Right lobe of liver (tissue), 6 donors: Measurements from ENCODE around the gene NYNRIN. TPM values are rescaled to one million over a fixed set of nuclear protein-coding genes. Genes with fewer than 3 reads are reported as not detected.

Experiments used
- ATAC-seq, 4 donors: fragments of 200-7000 bp; cut with Tn5 transposase; one replicate each; pipeline ENCODE4 v1.9.1; 2020; ENCODE audit warnings: mild to moderate bottlenecking in 4 of 4, moderate library complexity in 4 of 4
- DNase-seq, 3 donors: peaks; one replicate each; pipeline ENCODE4 v3.0.0-alpha.2; 2020
- H3K27ac ChIP-seq, 3 donors: fragments of 200-600 bp; one replicate each; pipeline ENCODE4 v1.8.0; 2022
- H3K27me3 ChIP-seq, 2 donors: fragments of 200-600 bp; one replicate each; pipeline ENCODE4 v1.8.0; 2022
- H3K36me3 ChIP-seq, 4 donors: fragments of 200-600 bp; sonication (generic) in 1 of 4; one replicate each; pipeline versions ENCODE4 v1.5.1 to v1.8.0; 2017 to 2022; ENCODE audit warnings: control low read depth in 1 of 4
- H3K4me1 ChIP-seq, 4 donors: fragments of 200-600 bp; sonication (generic) in 1 of 4; one replicate each; pipeline versions ENCODE4 v1.5.1 to v1.8.0; 2017 to 2022; ENCODE audit warnings: control low read depth in 1 of 4
- H3K4me3 ChIP-seq, 3 donors: fragments of 200-600 bp; one replicate each; pipeline ENCODE4 v1.8.0; 2022
- H3K9me3 ChIP-seq, 4 donors: fragments of 200-600 bp; sonication (generic) in 1 of 4; one replicate each; pipeline versions ENCODE4 v1.5.1 to v1.8.0; 2017 to 2022; ENCODE audit warnings: control low read depth in 1 of 4
- POLR2A ChIP-seq: fragments of 450-650 bp; IDR thresholded peaks from one replicate; pipeline ENCODE4 v1.6.1; 2017; ENCODE audit warnings: antibody characterized with exemption, mild to moderate bottlenecking
- WGBS: methylation state at CpG from one replicate; pipeline ENCODE4 v1.1.6; 2018; ENCODE audit warnings: low coverage, low lambda C conversion rate; ENCODE audit not compliant: insufficient coverage; ENCODE audit errors: missing lambda C conversion rate; 5-methylcytosine and 5-hydroxymethylcytosine counted together
- intact Hi-C, 2 donors: fragments of 100-400 bp; cut with DNase I; formaldehyde crosslinking; loops; one replicate each; pipeline versions ENCODE4 v1.11.2 to v1.14.1; 2022
- total RNA-seq, 6 experiments: library from RNA; depleted of rRNA in 2 of 6; stranded (reverse); fragments of >200 nt in 2 of 6; fragmentation: NEBNext Ultra II Directional in 3 of 6; extraction: Animal tissue kit (Norgen Biotek cat#: 25700) in 3 of 6; gene quantifications; one replicate each; pipeline versions ENCODE4 v1.1.0 to v1.2.4, GENCODE V29; 2016 to 2023
- TF ChIP-seq, protein P1 (sequence below), 4 donors: fragments of 200-600 bp in 3 of 4; fragments of 450-650 bp in 1 of 4; IDR thresholded peaks; one replicate each; pipeline versions ENCODE4 v1.5.1 to v1.8.0; 2016 to 2022; ENCODE audit warnings: antibody characterized with exemption in 4 of 4, mild to moderate bottlenecking in 2 of 4
- donor health status: DM: no; HTN: yes; CAD: no.
- donor health status: DM: no; HTN: no; CAD: no.
- donor health status: DM: no; HTN: no; CAD: no.
- donor health status: DM: no; HTN: yes; CAD: no.
- donor health status: DM: no; HTN: yes; CAD: no.

The NYNRIN gene
- total RNA-seq, 6 experiments from 2014 or later = 1.8 to 6.1 (median 2.7) TPM

GRCh38 chr14:24439257-24439656 is 40.5 kb downstream of the NYNRIN start:
- TF ChIP-seq, protein P1, sequence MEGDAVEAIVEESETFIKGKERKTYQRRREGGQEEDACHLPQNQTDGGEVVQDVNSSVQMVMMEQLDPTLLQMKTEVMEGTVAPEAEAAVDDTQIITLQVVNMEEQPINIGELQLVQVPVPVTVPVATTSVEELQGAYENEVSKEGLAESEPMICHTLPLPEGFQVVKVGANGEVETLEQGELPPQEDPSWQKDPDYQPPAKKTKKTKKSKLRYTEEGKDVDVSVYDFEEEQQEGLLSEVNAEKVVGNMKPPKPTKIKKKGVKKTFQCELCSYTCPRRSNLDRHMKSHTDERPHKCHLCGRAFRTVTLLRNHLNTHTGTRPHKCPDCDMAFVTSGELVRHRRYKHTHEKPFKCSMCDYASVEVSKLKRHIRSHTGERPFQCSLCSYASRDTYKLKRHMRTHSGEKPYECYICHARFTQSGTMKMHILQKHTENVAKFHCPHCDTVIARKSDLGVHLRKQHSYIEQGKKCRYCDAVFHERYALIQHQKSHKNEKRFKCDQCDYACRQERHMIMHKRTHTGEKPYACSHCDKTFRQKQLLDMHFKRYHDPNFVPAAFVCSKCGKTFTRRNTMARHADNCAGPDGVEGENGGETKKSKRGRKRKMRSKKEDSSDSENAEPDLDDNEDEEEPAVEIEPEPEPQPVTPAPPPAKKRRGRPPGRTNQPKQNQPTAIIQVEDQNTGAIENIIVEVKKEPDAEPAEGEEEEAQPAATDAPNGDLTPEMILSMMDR (IDR thresholded peaks at IDR 0.05) = no peak
- TF ChIP-seq POLR2A = no peak
- 77% methylated on average over 1 of the region's 1 CpG for WGBS
- Histone ChIP-seq H3K4me3 (no peak overlapping the region), H3K27ac (no peak overlapping the region), H3K4me1 (peaks cover 0 to 17% (median 4%) of the 10 kb centered on the region in 4 donors), H3K36me3 (peaks cover 0 to 50% (median 17%) of the 10 kb centered on the region in 4 donors), H3K27me3 (no peaks in the 10 kb centered on the region), H3K9me3 (no peaks in the 10 kb centered on the region)
- intact Hi-C loops = loop anchor here in 1 of 2 donors (5.0 kb wide), 1 partner anchor 107 kb away; no protein-coding TSS in a partner anchor
- ATAC-seq (no peak), DNase-seq (no peak)

DNA sequence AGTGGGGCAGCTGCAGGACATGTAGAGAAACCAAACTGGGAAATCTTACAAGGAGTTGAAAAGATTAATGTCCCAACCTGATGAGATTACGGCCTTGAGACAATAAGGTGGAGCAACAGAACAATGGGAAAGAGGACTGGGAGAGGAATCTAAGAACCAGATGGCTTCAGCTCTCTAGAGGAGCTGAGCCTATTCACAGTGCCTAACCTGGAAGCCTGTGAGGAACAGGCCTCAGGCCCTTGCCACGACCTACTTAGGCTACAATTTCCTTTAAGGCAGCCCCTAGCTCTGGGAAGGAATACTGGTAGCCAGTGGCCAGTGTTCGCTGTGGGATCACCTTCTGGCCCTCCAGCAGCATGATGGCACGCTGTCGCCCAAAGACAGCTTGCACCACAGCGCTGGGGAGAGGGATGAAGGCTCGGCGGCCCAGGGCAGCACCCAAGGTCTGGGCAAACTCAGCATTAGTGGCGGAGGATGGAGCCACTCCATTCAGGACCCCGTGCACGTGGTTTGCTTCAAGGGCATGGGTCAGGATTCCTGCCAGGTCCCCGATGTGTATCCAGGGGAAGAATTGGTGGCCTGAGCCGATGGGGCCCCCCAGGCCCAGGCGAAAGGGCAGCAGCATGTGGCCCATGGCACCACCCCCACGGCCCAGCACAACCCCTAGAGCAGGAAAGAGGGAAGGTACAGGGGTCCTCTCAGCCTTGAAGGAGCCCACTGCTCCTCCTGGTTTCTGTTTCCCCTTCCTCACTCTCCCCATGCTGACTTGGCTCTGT is 41.2 kb downstream of the NYNRIN start:
- intact Hi-C loops = loop anchor here in 1 of 2 donors (5.0 kb wide), 1 partner anchor 108 kb away; no protein-coding TSS in a partner anchor

GRCh38 chr14:24440606-24441399 is 42.0 kb downstream of the NYNRIN start:
- no peak overlapping the region for H3K27ac ChIP-seq
- peaks cover 0 to 47% (median 16%) of the 10 kb centered on the region in 4 donors for H3K36me3 ChIP-seq
- no peak for TF ChIP-seq POLR2A
- TF ChIP-seq, protein P1 (IDR thresholded peaks at IDR 0.05) = no peak
- H3K9me3 ChIP-seq = no peaks in the 10 kb centered on the region
- DNase-seq = no peak
- intact Hi-C loops = no loop called here
- no peak for ATAC-seq
- peaks cover 0 to 17% (median 4%) of the 10 kb centered on the region in 4 donors for H3K4me1 ChIP-seq
- WGBS = 80% methylated on average over 2 of the region's 8 CpGs
- H3K27me3 ChIP-seq = no peaks in the 10 kb centered on the region
- H3K4me3 ChIP-seq = no peak overlapping the region

More for the DNA sequence above, 41.2 kb downstream of the NYNRIN start:
- Histone ChIP-seq H3K27ac (no peak overlapping the region), H3K27me3 (no peaks in the 10 kb centered on the region), H3K4me3 (no peak overlapping the region), H3K9me3 (no peaks in the 10 kb centered on the region), H3K36me3 (peaks cover 0 to 49% (median 17%) of the 10 kb centered on the region in 4 donors), H3K4me1 (peaks cover 0 to 17% (median 4%) of the 10 kb centered on the region in 4 donors)
- TF ChIP-seq, protein P1 (IDR thresholded peaks at IDR 0.05) = no peak
- TF ChIP-seq POLR2A = no peak
- 100% methylated on average over 3 of the region's 15 CpGs for WGBS
- DNase-seq (no peak), ATAC-seq (no peak)

GRCh38 chr14:24441485-24441884 is 42.7 kb downstream of the NYNRIN start:
- Histone ChIP-seq H3K27me3 (no peaks in the 10 kb centered on the region), H3K9me3 (no peaks in the 10 kb centered on the region), H3K4me3 (peak overlapping the region; percentile 61 to 72 (median 70)), H3K36me3 (peaks cover 0 to 40% (median 13%) of the 10 kb centered on the region in 4 donors), H3K27ac (peak overlapping the region in 2 of 3 donors; percentile 98 to 99), H3K4me1 (peaks cover 0 to 17% (median 4%) of the 10 kb centered on the region in 4 donors)
- intact Hi-C loops = no loop called here
- no peak for DNase-seq
- TF ChIP-seq, protein P1 (IDR thresholded peaks at IDR 0.05) = no peak
- 54% methylated on average over 5 of the region's 5 CpGs for WGBS
- no peak for ATAC-seq
